Lower lobe of right lung (tissue), 2 donors: ENCODE measurements around the gene WDR27. TPM values are rescaled to one million over a fixed set of nuclear protein-coding genes. Genes with fewer than 3 reads are reported as not detected.
A peak's percentile ranks its signal among the peaks of the same experiment; 100 is the strongest.

ENCODE experiments used
- ATAC-seq, 2 donors: fragments of 200-7000 bp; cut with Tn5 transposase; one replicate each; pipeline ENCODE4 v1.9.1; 2020 to 2022; ENCODE audit warnings: mild to moderate bottlenecking in 2 of 2, moderate library complexity in 2 of 2
- DNase-seq: peaks from one replicate; pipeline ENCODE4 v3.0.0-alpha.2; 2020
- H3K27ac ChIP-seq: fragments of 200-600 bp; one replicate; pipeline ENCODE4 v1.8.0; 2022
- H3K27me3 ChIP-seq: fragments of 200-600 bp; one replicate; pipeline ENCODE4 v1.8.0; 2022; ENCODE audit warnings: low read depth
- H3K36me3 ChIP-seq: fragments of 200-600 bp; one replicate; pipeline ENCODE4 v1.8.0; 2022; ENCODE audit warnings: mild to moderate bottlenecking
- H3K4me1 ChIP-seq: fragments of 200-600 bp; one replicate; pipeline ENCODE4 v1.8.0; 2022
- H3K4me3 ChIP-seq: fragments of 200-600 bp; one replicate; pipeline ENCODE4 v1.8.0; 2022; ENCODE audit warnings: mild to moderate bottlenecking
- H3K9me3 ChIP-seq: fragments of 200-600 bp; one replicate; pipeline ENCODE4 v1.8.0; 2022
- intact Hi-C: fragments of 100-400 bp; cut with DNase I; formaldehyde crosslinking; loops from one replicate; pipeline ENCODE4 v1.11.0; 2022
- total RNA-seq: library from RNA; stranded (reverse); fragmentation: NEBNext Ultra II Directional; extraction: Animal tissue kit (Norgen Biotek cat#: 25700); gene quantifications from one replicate; pipeline ENCODE4 v1.2.1, GENCODE V29; 2021
- TF ChIP-seq, protein P1 (sequence below): fragments of 200-600 bp; IDR thresholded peaks from one replicate; pipeline ENCODE4 v1.8.0; 2022; ENCODE audit warnings: antibody characterized with exemption, mild to moderate bottlenecking
- donor health status: DM: no; HTN: yes; CAD: no; lungs with severe emphysema.

The WDR27 gene
- total RNA-seq, 1 donor from 2014 or later = 38.0 TPM

DNA sequence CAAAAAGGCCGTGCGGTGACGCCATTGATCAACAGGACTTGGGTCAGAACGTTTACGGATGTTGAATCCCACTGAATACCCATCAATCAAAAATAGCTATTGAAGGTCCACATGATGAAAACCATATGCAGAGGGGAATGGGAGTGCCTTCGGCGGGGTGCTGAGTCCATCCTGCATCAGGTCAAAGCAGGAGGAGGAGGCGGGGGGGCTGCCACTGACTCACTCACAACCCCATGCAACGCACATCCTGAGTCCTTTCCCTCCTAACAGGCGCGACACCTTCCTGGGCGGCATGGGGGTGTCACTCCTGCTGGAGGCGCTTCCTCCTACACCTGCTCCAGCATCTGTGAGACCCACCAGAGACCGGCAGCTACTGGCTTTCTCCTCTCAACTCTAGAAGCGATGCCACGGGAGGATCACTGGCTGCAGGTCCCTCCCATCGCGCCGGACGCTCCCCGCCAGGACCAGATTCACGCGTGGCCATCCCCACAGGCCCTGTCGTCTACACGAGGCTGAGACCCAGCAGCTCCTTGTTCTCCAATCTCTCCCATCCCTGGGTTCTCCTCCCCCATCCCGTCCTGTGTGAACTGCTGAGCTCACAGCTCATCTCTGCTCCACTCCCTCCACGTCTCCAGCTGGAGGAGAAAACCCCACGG is 277.6 kb downstream of the WDR27 start:
- TF ChIP-seq, protein P1, sequence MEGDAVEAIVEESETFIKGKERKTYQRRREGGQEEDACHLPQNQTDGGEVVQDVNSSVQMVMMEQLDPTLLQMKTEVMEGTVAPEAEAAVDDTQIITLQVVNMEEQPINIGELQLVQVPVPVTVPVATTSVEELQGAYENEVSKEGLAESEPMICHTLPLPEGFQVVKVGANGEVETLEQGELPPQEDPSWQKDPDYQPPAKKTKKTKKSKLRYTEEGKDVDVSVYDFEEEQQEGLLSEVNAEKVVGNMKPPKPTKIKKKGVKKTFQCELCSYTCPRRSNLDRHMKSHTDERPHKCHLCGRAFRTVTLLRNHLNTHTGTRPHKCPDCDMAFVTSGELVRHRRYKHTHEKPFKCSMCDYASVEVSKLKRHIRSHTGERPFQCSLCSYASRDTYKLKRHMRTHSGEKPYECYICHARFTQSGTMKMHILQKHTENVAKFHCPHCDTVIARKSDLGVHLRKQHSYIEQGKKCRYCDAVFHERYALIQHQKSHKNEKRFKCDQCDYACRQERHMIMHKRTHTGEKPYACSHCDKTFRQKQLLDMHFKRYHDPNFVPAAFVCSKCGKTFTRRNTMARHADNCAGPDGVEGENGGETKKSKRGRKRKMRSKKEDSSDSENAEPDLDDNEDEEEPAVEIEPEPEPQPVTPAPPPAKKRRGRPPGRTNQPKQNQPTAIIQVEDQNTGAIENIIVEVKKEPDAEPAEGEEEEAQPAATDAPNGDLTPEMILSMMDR = no peak
- no peak overlapping the region for H3K27ac ChIP-seq
- intact Hi-C loops = no loop called here
- H3K27me3 ChIP-seq = no peaks in the 10 kb centered on the region
- no peaks in the 10 kb centered on the region for H3K4me1 ChIP-seq
- ATAC-seq = no peak
- no peak overlapping the region for H3K4me3 ChIP-seq
- H3K36me3 ChIP-seq = no peaks in the 10 kb centered on the region
- no peaks in the 10 kb centered on the region for H3K9me3 ChIP-seq
- DNase-seq = no peak

- TF ChIP-seq, protein P1 = no peak
- Histone ChIP-seq H3K36me3 (no peaks in the 10 kb centered on the region), H3K27me3 (no peaks in the 10 kb centered on the region), H3K4me1 (no peaks in the 10 kb centered on the region), H3K27ac (no peak overlapping the region), H3K9me3 (no peaks in the 10 kb centered on the region), H3K4me3 (no peak overlapping the region)
- intact Hi-C loops = no loop called here
- ATAC-seq (no peak), DNase-seq (no peak)
Observed at GRCh38 chr6:169421586-169422264, 280.1 kb downstream of the WDR27 start.

DNA sequence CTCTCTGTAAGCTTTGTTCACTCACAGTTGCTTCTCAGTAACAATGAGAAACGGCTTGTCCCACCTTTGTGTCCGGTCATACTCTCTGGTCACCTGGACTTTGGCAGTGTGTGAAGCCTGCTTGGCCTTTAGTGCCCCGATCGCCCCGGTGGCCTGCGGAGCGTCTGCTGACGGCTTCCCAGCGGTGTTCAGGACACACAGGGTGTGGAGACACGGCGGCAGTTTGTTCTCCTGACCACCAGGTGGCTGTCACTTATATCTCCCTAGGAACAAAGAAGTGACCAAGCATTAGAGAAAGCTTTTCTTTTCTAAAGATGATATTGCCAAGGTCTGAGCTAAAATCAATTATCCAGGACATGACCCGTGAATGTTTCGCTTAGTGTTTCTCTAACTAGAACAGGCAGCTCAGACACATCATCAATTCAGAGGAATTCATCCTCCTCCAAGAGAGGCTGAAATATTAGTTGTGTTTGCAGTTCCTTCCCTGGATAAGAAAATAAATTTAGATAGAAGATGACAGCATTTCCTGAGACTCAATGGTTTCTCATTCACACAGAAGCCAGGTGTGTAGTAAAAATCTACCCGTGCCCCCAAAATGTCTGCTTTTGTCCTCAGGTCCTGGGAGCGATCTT is 280.8 kb downstream of the WDR27 start:
- intact Hi-C loops = no loop called here
- no peaks in the 10 kb centered on the region for H3K36me3 ChIP-seq
- ATAC-seq = no peak
- no peaks in the 10 kb centered on the region for H3K9me3 ChIP-seq
- H3K4me3 ChIP-seq = no peak overlapping the region
- no peak overlapping the region for H3K27ac ChIP-seq
- TF ChIP-seq, protein P1 = no peak
- no peaks in the 10 kb centered on the region for H3K27me3 ChIP-seq
- no peak for DNase-seq
- H3K4me1 ChIP-seq = no peaks in the 10 kb centered on the region

DNA sequence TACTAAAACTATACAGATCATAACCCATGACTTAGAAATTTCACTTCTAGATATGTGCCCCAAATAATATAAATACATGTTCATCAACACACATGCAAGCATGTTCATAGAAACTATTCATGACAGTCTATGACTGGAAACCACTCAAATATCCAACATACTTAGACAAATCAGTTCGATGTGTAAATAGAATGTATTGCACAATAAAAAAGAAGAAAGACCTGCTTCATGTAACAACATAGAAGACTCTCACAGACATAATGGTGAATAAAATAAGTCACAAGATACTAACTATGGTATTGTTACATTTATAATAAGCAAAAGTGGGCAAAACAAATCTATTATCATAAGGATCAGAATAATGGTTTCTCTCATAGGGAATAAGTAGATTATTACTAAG is 284.7 kb downstream of the WDR27 start:
- H3K27me3 ChIP-seq = no peaks in the 10 kb centered on the region
- peaks cover 9% of the 10 kb centered on the region for H3K9me3 ChIP-seq
- DNase-seq (no peak), ATAC-seq (no peak)
- H3K4me1 ChIP-seq = no peaks in the 10 kb centered on the region
- intact Hi-C loops = no loop called here
- H3K4me3 ChIP-seq = no peak overlapping the region
- no peaks in the 10 kb centered on the region for H3K36me3 ChIP-seq
- TF ChIP-seq, protein P1 = no peak
- peak overlapping the region; percentile 2 for H3K27ac ChIP-seq

DNA sequence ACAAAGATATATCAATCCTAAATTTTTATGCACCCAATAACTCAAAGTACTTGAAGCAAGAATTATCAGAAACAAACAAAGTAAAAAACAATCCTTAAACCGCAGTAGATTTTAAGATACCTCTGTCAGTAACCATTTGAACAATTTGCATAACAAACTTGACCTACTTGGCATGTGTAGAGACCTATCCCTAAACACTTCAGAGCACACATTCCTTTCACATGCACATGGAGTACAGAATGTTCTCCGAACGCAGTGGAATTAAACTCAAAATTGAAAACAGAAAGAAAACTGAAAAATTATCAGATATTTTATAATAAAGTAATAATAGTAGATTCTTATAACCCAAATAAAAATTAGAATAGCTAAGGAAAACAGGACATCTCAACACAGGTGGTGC is 285.6 kb downstream of the WDR27 start:
- H3K9me3 ChIP-seq = peaks cover 9% of the 10 kb centered on the region
- H3K4me3 ChIP-seq = no peak overlapping the region
- H3K4me1 ChIP-seq = no peaks in the 10 kb centered on the region
- intact Hi-C loops = no loop called here
- no peaks in the 10 kb centered on the region for H3K36me3 ChIP-seq
- H3K27me3 ChIP-seq = no peaks in the 10 kb centered on the region
- ATAC-seq = peak; percentile 59 to 62
- no peak for DNase-seq
- no peak overlapping the region for H3K27ac ChIP-seq
- TF ChIP-seq, protein P1 = no peak
